ENCODE results near the gene NUMB. TPM values are rescaled to one million over a fixed set of nuclear protein-coding genes. Genes with fewer than 3 reads are reported as not detected.
A peak's percentile ranks its signal among the peaks of the same experiment; 100 is the strongest.

NUMB gene
- total RNA-seq, 1 donor from 2014 or later, result 218 TPM

DNA sequence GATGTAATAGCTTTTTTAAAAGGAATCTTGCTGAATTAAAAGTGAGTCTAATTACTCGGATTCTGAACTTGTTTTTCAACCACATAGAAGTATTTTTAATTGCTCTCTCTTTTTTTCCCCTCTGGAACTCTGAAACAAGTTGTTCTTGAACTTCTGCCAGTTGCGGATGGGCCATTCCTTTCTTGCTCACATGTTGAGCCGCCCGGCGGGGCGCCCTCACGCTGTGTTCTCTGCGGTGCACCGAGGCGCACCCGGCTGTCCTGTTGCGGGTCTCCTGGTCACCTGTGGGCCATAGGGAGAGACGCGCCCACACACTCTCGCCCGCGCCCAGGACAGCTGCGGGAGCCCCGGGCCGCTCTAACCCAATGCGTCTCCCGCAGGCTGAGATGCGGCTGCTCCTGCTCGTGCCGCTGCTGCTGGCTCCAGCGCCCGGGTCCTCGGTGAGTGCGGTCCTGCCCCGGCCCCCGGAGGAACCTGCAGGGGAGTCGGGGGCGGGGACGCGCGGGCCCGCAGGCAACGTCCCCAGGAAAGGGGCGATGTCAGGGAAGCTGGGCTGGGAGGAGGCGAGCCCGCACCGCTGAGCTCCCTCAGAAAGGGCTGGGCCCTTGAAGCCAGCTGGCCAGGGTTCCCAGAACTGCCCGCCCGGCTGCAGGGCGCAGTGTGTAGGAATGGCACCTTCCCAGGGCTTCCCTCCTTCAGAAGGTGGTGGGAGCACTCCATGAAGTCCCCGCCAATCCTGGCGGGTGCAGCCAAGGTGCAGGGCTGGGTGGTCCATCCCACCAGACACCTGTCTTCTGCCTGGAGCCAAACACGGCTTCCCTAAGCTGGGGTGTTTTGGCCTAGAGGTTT, 218.7 kb downstream of the NUMB start:
- TF ChIP-seq, protein P1, sequence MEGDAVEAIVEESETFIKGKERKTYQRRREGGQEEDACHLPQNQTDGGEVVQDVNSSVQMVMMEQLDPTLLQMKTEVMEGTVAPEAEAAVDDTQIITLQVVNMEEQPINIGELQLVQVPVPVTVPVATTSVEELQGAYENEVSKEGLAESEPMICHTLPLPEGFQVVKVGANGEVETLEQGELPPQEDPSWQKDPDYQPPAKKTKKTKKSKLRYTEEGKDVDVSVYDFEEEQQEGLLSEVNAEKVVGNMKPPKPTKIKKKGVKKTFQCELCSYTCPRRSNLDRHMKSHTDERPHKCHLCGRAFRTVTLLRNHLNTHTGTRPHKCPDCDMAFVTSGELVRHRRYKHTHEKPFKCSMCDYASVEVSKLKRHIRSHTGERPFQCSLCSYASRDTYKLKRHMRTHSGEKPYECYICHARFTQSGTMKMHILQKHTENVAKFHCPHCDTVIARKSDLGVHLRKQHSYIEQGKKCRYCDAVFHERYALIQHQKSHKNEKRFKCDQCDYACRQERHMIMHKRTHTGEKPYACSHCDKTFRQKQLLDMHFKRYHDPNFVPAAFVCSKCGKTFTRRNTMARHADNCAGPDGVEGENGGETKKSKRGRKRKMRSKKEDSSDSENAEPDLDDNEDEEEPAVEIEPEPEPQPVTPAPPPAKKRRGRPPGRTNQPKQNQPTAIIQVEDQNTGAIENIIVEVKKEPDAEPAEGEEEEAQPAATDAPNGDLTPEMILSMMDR (IDR thresholded peaks at IDR 0.05; ENCODE audit: unreplicated experiment), result no peak
- H3K4me1 Mint-ChIP-seq (ENCODE audit: unreplicated experiment), result peaks cover 17% of the 10 kb centered on the region
- H3K36me3 Mint-ChIP-seq (ENCODE audit: low read depth, unreplicated experiment), result peaks cover 5% of the 10 kb centered on the region
- no peak overlapping the region for H3K4me3 Mint-ChIP-seq (ENCODE audit: unreplicated experiment)
- DNase-seq (ENCODE audit: low spot score), result peak; percentile 34
- no peaks in the 10 kb centered on the region for H3K9me3 Mint-ChIP-seq (ENCODE audit: unreplicated experiment)
- peaks cover 31% of the 10 kb centered on the region for H3K27me3 Mint-ChIP-seq (ENCODE audit: unreplicated experiment)
- H3K27ac Mint-ChIP-seq (ENCODE audit: unreplicated experiment), result no peak overlapping the region

DNA sequence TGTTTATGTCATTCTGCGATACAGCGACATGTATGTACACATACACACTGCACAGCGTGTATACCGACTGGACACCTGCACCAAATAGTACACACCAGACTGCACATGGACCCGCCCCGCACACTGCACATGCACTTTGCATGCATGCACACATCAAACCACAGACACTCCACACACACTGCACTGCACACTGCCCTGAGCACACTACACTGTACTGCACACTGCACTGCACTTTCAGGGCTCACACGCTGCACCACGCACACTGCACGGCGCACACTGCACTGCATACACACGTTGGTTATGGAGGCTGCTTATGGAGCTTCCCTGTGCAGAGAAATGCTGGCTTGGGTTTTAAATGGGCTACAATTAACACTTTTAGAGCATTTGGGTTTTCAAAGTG, 219.4 kb downstream of the NUMB start:
- TF ChIP-seq, protein P1 (IDR thresholded peaks at IDR 0.05; ENCODE audit: unreplicated experiment), result no peak
- peaks cover 5% of the 10 kb centered on the region for H3K36me3 Mint-ChIP-seq (ENCODE audit: low read depth, unreplicated experiment)
- H3K4me1 Mint-ChIP-seq (ENCODE audit: unreplicated experiment), result peaks cover 17% of the 10 kb centered on the region
- no peaks in the 10 kb centered on the region for H3K9me3 Mint-ChIP-seq (ENCODE audit: unreplicated experiment)
- DNase-seq (ENCODE audit: low spot score), result no peak
- H3K4me3 Mint-ChIP-seq (ENCODE audit: unreplicated experiment), result no peak overlapping the region
- peaks cover 32% of the 10 kb centered on the region for H3K27me3 Mint-ChIP-seq (ENCODE audit: unreplicated experiment)
- H3K27ac Mint-ChIP-seq (ENCODE audit: unreplicated experiment), result no peak overlapping the region

GRCh38 chr14:73238424-73238852, 219.9 kb downstream of the NUMB start:
- peaks cover 5% of the 10 kb centered on the region for H3K36me3 Mint-ChIP-seq (ENCODE audit: low read depth, unreplicated experiment)
- H3K9me3 Mint-ChIP-seq (ENCODE audit: unreplicated experiment), result no peaks in the 10 kb centered on the region
- TF ChIP-seq, protein P1 (IDR thresholded peaks at IDR 0.05; ENCODE audit: unreplicated experiment), result no peak
- peaks cover 17% of the 10 kb centered on the region for H3K4me1 Mint-ChIP-seq (ENCODE audit: unreplicated experiment)
- peaks cover 32% of the 10 kb centered on the region for H3K27me3 Mint-ChIP-seq (ENCODE audit: unreplicated experiment)
- H3K27ac Mint-ChIP-seq (ENCODE audit: unreplicated experiment), result no peak overlapping the region
- DNase-seq (ENCODE audit: low spot score), result no peak
- peak overlapping the region; percentile 25 for H3K4me3 Mint-ChIP-seq (ENCODE audit: unreplicated experiment)

DNA sequence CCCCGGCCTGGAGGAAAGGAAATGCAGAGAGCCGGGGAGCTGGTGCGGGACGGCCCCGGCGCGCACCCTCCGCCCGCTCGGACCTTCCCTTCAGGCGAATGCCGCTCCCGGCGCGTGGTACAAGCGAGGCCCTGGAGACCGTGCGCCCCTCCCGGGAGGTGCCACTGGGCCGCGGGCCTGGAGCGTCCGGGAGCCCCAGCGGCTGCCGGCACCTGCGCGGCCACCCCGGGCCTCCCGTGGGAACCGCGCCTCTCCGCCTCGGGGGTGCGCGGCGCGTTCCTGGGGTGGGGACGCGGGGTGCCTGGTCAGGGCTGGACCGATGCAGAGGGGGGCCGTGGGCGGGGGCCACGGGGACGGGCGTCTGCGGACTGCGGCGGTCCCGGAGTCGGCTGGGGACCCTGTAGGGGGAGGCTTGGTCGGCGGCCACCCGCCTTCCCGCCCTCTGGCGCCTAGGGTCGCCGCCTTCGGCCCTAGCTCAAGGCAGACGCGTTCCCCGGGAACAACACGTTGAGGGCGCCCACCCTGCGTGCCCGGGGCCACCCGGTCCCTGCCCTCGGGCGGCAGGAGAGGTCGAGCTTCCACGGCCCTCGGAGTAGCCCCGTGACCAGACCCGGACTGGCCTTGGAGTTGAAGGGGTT, 220.4 kb downstream of the NUMB start:
- H3K9me3 Mint-ChIP-seq (ENCODE audit: unreplicated experiment), result no peaks in the 10 kb centered on the region
- peaks cover 28% of the 10 kb centered on the region for H3K27me3 Mint-ChIP-seq (ENCODE audit: unreplicated experiment)
- no peak overlapping the region for H3K27ac Mint-ChIP-seq (ENCODE audit: unreplicated experiment)
- H3K4me3 Mint-ChIP-seq (ENCODE audit: unreplicated experiment), result peak overlapping the region; percentile 25
- peaks cover 5% of the 10 kb centered on the region for H3K36me3 Mint-ChIP-seq (ENCODE audit: low read depth, unreplicated experiment)
- H3K4me1 Mint-ChIP-seq (ENCODE audit: unreplicated experiment), result peaks cover 17% of the 10 kb centered on the region
- TF ChIP-seq, protein P1 (IDR thresholded peaks at IDR 0.05; ENCODE audit: unreplicated experiment), result no peak
- DNase-seq (ENCODE audit: low spot score), result no peak

All from endothelial cell (in vitro differentiated cells).